ENCODE measurements around the gene KRT1. TPM values are rescaled to one million over a fixed set of nuclear protein-coding genes. Genes with fewer than 3 reads are reported as not detected.

Gene KRT1
- total and polyA plus RNA-seq, 2 donors (not counting 1 experiment from before 2014, with no cell fraction given) = not detected

DNA sequence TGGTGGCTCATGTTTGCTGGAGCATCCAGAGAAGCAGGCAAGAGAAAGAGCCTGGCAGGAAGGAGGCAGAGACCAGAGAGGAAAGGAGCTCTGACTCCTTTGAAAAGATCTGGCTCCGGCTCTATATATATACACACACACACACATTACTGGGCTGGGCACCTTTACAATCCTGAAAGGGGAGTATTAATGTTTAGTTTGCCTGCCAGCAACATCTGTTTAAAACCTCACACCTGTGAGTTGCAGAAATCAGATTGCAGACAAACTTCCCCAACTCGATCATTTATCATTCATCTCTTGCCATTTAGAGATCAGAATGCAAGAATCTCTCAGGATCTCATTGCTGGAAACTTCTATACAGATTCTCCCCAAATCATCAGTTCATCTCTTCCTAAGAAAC lies 23.2 kb upstream of the KRT1 start, which contains the start of gene KRT77:
TSS of gene KRT77 (minus strand) at position 101 of the 400 bp plus-strand sequence. CDS start at position 11, 90 bp downstream.
- H3K36me3 ChIP-seq (replicated peaks in 1 of 2; ENCODE audit: control extremely low read depth in 1 of 2, control insufficient read depth in 1 of 2, extremely low read depth in 1 of 2, insufficient read depth in 2 of 2, low read length in 1 of 2) = no peaks in the 10 kb centered on the region
- intact Hi-C loops (cut with micrococcal nuclease) = no loop called here
- H3K27me3 ChIP-seq (replicated peaks in 1 of 4; ENCODE audit: control extremely low read depth in 1 of 4, control insufficient read depth in 3 of 4, insufficient read depth in 4 of 4, low read length in 3 of 4) = no peaks in the 10 kb centered on the region
- H3K4me1 ChIP-seq (ENCODE audit: control insufficient read depth in 2 of 2, insufficient read depth in 2 of 2, low read length in 2 of 2) = no peaks in the 10 kb centered on the region
- H3K9ac ChIP-seq (ENCODE audit: low read length) = no peak within 1 kb of the TSS
- TF ChIP-seq EZH2 (IDR thresholded peaks at IDR 0.05; ENCODE audit: borderline replicate concordance, insufficient read depth, low read depth, low read length, poor library complexity, severe bottlenecking) = no peak
- TF ChIP-seq, protein P1, sequence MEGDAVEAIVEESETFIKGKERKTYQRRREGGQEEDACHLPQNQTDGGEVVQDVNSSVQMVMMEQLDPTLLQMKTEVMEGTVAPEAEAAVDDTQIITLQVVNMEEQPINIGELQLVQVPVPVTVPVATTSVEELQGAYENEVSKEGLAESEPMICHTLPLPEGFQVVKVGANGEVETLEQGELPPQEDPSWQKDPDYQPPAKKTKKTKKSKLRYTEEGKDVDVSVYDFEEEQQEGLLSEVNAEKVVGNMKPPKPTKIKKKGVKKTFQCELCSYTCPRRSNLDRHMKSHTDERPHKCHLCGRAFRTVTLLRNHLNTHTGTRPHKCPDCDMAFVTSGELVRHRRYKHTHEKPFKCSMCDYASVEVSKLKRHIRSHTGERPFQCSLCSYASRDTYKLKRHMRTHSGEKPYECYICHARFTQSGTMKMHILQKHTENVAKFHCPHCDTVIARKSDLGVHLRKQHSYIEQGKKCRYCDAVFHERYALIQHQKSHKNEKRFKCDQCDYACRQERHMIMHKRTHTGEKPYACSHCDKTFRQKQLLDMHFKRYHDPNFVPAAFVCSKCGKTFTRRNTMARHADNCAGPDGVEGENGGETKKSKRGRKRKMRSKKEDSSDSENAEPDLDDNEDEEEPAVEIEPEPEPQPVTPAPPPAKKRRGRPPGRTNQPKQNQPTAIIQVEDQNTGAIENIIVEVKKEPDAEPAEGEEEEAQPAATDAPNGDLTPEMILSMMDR (IDR thresholded peaks at IDR 0.05) = no peak
- Mint-ChIP-seq H3K27ac (no peak within 1 kb of the TSS), H3K9me3 (ENCODE audit: insufficient read depth) (no peaks in the 10 kb centered on the region), H3K27me3 (peaks cover 34% of the 10 kb centered on the region), H3K4me3 (no peak within 1 kb of the TSS), H3K4me1 (no peaks in the 10 kb centered on the region)
- DNase-seq (no peak), ATAC-seq (ENCODE audit: low read depth) (no peak)
- no peaks in the 10 kb centered on the region for H3K79me2 ChIP-seq (ENCODE audit: control insufficient read depth, insufficient read depth, low read length)
- no peak within 1 kb of the TSS for H2AFZ ChIP-seq (ENCODE audit: insufficient read depth, low read depth, low read length, poor library complexity, severe bottlenecking)
- H4K20me1 ChIP-seq (ENCODE audit: control insufficient read depth, insufficient read depth, low read length, poor library complexity, severe bottlenecking) = no peaks in the 10 kb centered on the region
- H3K4me2 ChIP-seq (replicated peaks; ENCODE audit: low read depth, low read length, poor library complexity, severe bottlenecking) = no peak within 1 kb of the TSS
- no peak within 1 kb of the TSS for H3K27ac ChIP-seq (ENCODE audit: low read length in 2 of 2)
- no peak within 1 kb of the TSS for H3K4me3 ChIP-seq (ENCODE audit: control extremely low read depth in 1 of 5, extremely low read depth in 1 of 5, insufficient read depth in 1 of 5, low read depth in 2 of 5, low read length in 4 of 5)
- POLR2A ChIA-PET = no interaction called here
- 40% methylated on average over 1 of the region's 2 CpGs for WGBS (ENCODE audit: insufficient coverage)
- CTCF ChIA-PET = no interaction called here
- no peaks in the 10 kb centered on the region for H3K9me3 ChIP-seq (ENCODE audit: control extremely low read depth in 1 of 3, control insufficient read depth in 2 of 3, insufficient read depth in 1 of 3, low read length in 2 of 3)

DNA sequence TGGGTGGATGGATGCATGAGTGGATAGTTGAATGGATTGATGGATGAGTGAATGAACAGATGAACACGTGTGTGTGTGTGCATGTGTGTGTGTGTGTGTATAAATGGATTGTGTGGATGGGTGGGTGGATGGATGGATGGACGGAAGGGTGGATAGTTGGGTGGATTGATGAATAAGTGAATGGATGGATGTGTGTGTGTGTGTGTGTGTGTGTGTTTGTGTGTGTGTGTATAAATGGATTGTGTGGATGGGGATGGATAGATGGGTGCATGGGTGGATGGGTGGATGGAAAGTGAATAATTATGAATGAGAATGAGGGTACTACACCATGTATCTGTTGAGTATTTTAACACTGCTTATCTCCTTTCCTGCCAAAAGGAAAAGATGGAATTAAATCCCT lies 22.1 kb upstream of the KRT1 start:
- no peak overlapping the region for H3K4me3 ChIP-seq (ENCODE audit: control extremely low read depth in 1 of 5, extremely low read depth in 1 of 5, insufficient read depth in 1 of 5, low read depth in 2 of 5, low read length in 4 of 5)
- H3K4me2 ChIP-seq (replicated peaks; ENCODE audit: low read depth, low read length, poor library complexity, severe bottlenecking) = no peak overlapping the region
- Mint-ChIP-seq H3K9me3 (ENCODE audit: insufficient read depth) (no peaks in the 10 kb centered on the region), H3K4me3 (no peak overlapping the region), H3K27me3 (peaks cover 39% of the 10 kb centered on the region), H3K4me1 (no peaks in the 10 kb centered on the region), H3K27ac (no peak overlapping the region)
- H3K27me3 ChIP-seq (replicated peaks in 1 of 4; ENCODE audit: control extremely low read depth in 1 of 4, control insufficient read depth in 3 of 4, insufficient read depth in 4 of 4, low read length in 3 of 4) = no peaks in the 10 kb centered on the region
- H2AFZ ChIP-seq (ENCODE audit: insufficient read depth, low read depth, low read length, poor library complexity, severe bottlenecking) = no peak overlapping the region
- intact Hi-C loops (cut with micrococcal nuclease) = no loop called here
- TF ChIP-seq EZH2 (IDR thresholded peaks at IDR 0.05; ENCODE audit: borderline replicate concordance, insufficient read depth, low read depth, low read length, poor library complexity, severe bottlenecking) = no peak
- TF ChIP-seq, protein P1 (IDR thresholded peaks at IDR 0.05) = no peak
- H3K36me3 ChIP-seq (replicated peaks in 1 of 2; ENCODE audit: control extremely low read depth in 1 of 2, control insufficient read depth in 1 of 2, extremely low read depth in 1 of 2, insufficient read depth in 2 of 2, low read length in 1 of 2) = no peaks in the 10 kb centered on the region
- ChIA-PET CTCF (no interaction called here), POLR2A (no interaction called here)
- H3K79me2 ChIP-seq (ENCODE audit: control insufficient read depth, insufficient read depth, low read length) = no peaks in the 10 kb centered on the region
- 86% methylated on average over 2 of the region's 2 CpGs for WGBS (ENCODE audit: insufficient coverage)
- DNase-seq (no peak), ATAC-seq (ENCODE audit: low read depth) (no peak)
- no peak overlapping the region for H3K27ac ChIP-seq (ENCODE audit: low read length in 2 of 2)
- no peak overlapping the region for H3K9ac ChIP-seq (ENCODE audit: low read length)
- H4K20me1 ChIP-seq (ENCODE audit: control insufficient read depth, insufficient read depth, low read length, poor library complexity, severe bottlenecking) = no peaks in the 10 kb centered on the region
- H3K4me1 ChIP-seq (ENCODE audit: control insufficient read depth in 2 of 2, insufficient read depth in 2 of 2, low read length in 2 of 2) = no peaks in the 10 kb centered on the region
- H3K9me3 ChIP-seq (ENCODE audit: control extremely low read depth in 1 of 3, control insufficient read depth in 2 of 3, insufficient read depth in 1 of 3, low read length in 2 of 3) = no peaks in the 10 kb centered on the region
